ENCODE measurements around the gene BCL2L15.

The BCL2L15 gene

DNA sequence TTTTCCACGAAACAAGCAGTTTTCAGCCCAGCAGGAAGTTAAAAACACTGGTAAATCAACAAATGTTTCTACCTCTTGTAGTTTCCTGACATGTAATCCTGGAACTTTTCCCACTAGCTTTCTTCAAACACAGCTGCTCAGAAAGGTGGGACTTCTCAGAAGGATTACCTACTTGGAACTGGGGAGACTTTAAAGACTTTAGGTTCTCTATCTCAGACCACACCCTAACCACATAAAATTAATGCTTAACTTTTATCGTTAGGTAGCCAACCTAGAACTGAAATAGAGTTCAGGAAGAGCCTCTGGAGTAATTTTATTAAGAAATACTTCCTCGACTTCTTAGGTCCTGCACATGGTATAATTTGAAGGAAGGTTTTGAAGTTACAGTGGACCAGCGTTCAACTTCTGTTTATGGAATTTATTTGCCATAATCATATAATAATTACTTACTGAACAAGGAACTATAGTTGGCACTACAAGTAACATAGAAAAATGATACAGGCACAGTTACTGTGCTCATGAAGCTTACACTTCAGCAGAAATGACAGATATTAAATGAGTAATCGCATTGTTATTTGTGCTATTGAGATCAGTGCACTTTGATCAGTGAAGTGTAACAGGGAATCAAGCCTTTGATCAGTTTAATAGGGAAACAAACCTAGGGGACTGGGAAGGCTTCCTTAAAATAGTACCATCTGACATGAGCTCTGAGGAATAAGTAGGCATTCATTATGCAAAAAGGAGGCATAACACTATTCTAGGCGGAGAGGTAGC, at the start of gene BCL2L15:
Gene BCL2L15, minus strand, starts transcription at position 180 of the 774 bp plus-strand sequence. CDS start 206 bp downstream, outside the sequence.
- no peaks in the 10 kb centered on the region for H3K9me3 ChIP-seq (ENCODE audit: control insufficient read depth in 1 of 2, low read length in 2 of 2)
- peak within 1 kb of the TSS; percentile 45 to 77 for H3K9ac ChIP-seq (ENCODE audit: low read depth in 1 of 2, low read length in 2 of 2)
- H3K4me1 ChIP-seq (ENCODE audit: control insufficient read depth in 1 of 2, insufficient read depth in 2 of 2, low read length in 2 of 2): peaks cover 12% of the 10 kb centered on the region in 2 donors
- H3K36me3 ChIP-seq (ENCODE audit: control insufficient read depth in 1 of 2, insufficient read depth in 2 of 2, low read length in 2 of 2): no peaks in the 10 kb centered on the region
- no peaks in the 10 kb centered on the region for H3K27me3 ChIP-seq (ENCODE audit: control insufficient read depth in 1 of 2, insufficient read depth in 2 of 2, low read length in 2 of 2)
- H3K4me3 ChIP-seq (ENCODE audit: low read depth in 1 of 2, low read length in 2 of 2): peak within 1 kb of the TSS; percentile 79 to 82
- H3K27ac ChIP-seq (ENCODE audit: low read depth, low read length): peak within 1 kb of the TSS; percentile 69

- no peak overlapping the region for H3K9ac ChIP-seq (ENCODE audit: low read depth in 1 of 2, low read length in 2 of 2)
- no peak overlapping the region for H3K27ac ChIP-seq (ENCODE audit: low read depth, low read length)
- peaks cover 21 to 22% of the 10 kb centered on the region in 2 donors for H3K4me1 ChIP-seq (ENCODE audit: control insufficient read depth in 1 of 2, insufficient read depth in 2 of 2, low read length in 2 of 2)
- peaks cover 12 to 15% of the 10 kb centered on the region in 2 donors for H3K36me3 ChIP-seq (ENCODE audit: control insufficient read depth in 1 of 2, insufficient read depth in 2 of 2, low read length in 2 of 2)
- H3K9me3 ChIP-seq (ENCODE audit: control insufficient read depth in 1 of 2, low read length in 2 of 2): no peaks in the 10 kb centered on the region
- no peak overlapping the region for H3K4me3 ChIP-seq (ENCODE audit: low read depth in 1 of 2, low read length in 2 of 2)
- no peaks in the 10 kb centered on the region for H3K27me3 ChIP-seq (ENCODE audit: control insufficient read depth in 1 of 2, insufficient read depth in 2 of 2, low read length in 2 of 2)
These were observed 49.8 kb upstream of the BCL2L15 start for GRCh38 chr1:113937146-113937545.

GRCh38 chr1:113935970-113936369, 48.6 kb upstream of the BCL2L15 start:
- H3K27ac ChIP-seq (ENCODE audit: low read depth, low read length): no peak overlapping the region
- no peaks in the 10 kb centered on the region for H3K27me3 ChIP-seq (ENCODE audit: control insufficient read depth in 1 of 2, insufficient read depth in 2 of 2, low read length in 2 of 2)
- no peak overlapping the region for H3K4me3 ChIP-seq (ENCODE audit: low read depth in 1 of 2, low read length in 2 of 2)
- peaks cover 25 to 28% of the 10 kb centered on the region in 2 donors for H3K4me1 ChIP-seq (ENCODE audit: control insufficient read depth in 1 of 2, insufficient read depth in 2 of 2, low read length in 2 of 2)
- no peaks in the 10 kb centered on the region for H3K9me3 ChIP-seq (ENCODE audit: control insufficient read depth in 1 of 2, low read length in 2 of 2)
- H3K36me3 ChIP-seq (ENCODE audit: control insufficient read depth in 1 of 2, insufficient read depth in 2 of 2, low read length in 2 of 2): peaks cover 8 to 11% of the 10 kb centered on the region in 2 donors
- H3K9ac ChIP-seq (ENCODE audit: low read depth in 1 of 2, low read length in 2 of 2): no peak overlapping the region

DNA sequence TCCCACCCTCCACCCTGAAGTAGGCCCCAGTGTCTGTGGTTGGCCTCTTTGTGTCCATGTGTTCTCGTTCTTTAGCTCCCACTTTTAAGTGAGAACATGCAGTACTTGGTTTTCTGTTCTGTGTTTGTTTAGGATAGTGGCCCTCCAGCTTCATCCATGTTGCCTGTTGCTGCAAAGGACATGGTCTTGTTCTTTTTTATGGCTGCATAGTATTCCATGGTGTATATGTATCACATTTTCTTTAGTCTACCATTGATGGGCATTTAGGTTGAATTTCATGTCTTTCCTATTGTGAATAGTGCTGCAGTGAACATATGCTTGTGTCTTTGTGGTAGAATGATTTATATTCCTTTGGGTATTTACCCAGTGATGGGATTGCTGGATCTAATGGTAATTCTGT, 47.8 kb upstream of the BCL2L15 start:
- Histone ChIP-seq H3K4me3 (ENCODE audit: low read depth in 1 of 2, low read length in 2 of 2) (no peak overlapping the region), H3K27me3 (ENCODE audit: control insufficient read depth in 1 of 2, insufficient read depth in 2 of 2, low read length in 2 of 2) (no peaks in the 10 kb centered on the region), H3K36me3 (ENCODE audit: control insufficient read depth in 1 of 2, insufficient read depth in 2 of 2, low read length in 2 of 2) (peaks cover under 1 to 3% of the 10 kb centered on the region in 2 donors), H3K4me1 (ENCODE audit: control insufficient read depth in 1 of 2, insufficient read depth in 2 of 2, low read length in 2 of 2) (peaks cover 27 to 28% of the 10 kb centered on the region in 2 donors), H3K9me3 (ENCODE audit: control insufficient read depth in 1 of 2, low read length in 2 of 2) (no peaks in the 10 kb centered on the region), H3K9ac (ENCODE audit: low read depth in 1 of 2, low read length in 2 of 2) (no peak overlapping the region), H3K27ac (ENCODE audit: low read depth, low read length) (no peak overlapping the region)

- no peak overlapping the region for H3K9ac ChIP-seq (ENCODE audit: low read depth in 1 of 2, low read length in 2 of 2)
- H3K9me3 ChIP-seq (ENCODE audit: control insufficient read depth in 1 of 2, low read length in 2 of 2): no peaks in the 10 kb centered on the region
- peaks cover 22 to 27% of the 10 kb centered on the region in 2 donors for H3K4me1 ChIP-seq (ENCODE audit: control insufficient read depth in 1 of 2, insufficient read depth in 2 of 2, low read length in 2 of 2)
- no peaks in the 10 kb centered on the region for H3K36me3 ChIP-seq (ENCODE audit: control insufficient read depth in 1 of 2, insufficient read depth in 2 of 2, low read length in 2 of 2)
- H3K27me3 ChIP-seq (ENCODE audit: control insufficient read depth in 1 of 2, insufficient read depth in 2 of 2, low read length in 2 of 2): no peaks in the 10 kb centered on the region
- no peak overlapping the region for H3K27ac ChIP-seq (ENCODE audit: low read depth, low read length)
- H3K4me3 ChIP-seq (ENCODE audit: low read depth in 1 of 2, low read length in 2 of 2): no peak overlapping the region
These were observed 47.2 kb upstream of the BCL2L15 start for GRCh38 chr1:113934511-113935055.

DNA sequence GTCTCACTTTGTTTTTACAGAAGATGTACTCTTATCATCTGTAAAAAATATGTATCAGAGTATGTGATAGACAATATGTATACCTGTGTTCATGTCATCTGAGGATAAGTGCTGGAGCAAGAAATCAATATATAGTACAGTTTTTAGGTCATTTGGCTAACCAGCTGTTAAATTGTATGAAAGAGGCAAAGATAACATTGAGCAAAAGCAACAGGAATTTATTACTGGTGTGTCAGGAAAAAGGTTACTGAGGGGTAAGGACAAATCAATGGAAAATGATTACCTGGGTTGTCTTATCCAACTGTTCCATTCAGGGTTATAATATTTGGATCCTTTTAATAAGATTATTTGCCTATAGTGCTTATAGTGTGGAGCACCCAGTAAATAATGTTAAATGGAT, 46.6 kb upstream of the BCL2L15 start:
- Histone ChIP-seq H3K9ac (ENCODE audit: low read depth in 1 of 2, low read length in 2 of 2) (no peak overlapping the region), H3K27ac (ENCODE audit: low read depth, low read length) (no peak overlapping the region)

DNA sequence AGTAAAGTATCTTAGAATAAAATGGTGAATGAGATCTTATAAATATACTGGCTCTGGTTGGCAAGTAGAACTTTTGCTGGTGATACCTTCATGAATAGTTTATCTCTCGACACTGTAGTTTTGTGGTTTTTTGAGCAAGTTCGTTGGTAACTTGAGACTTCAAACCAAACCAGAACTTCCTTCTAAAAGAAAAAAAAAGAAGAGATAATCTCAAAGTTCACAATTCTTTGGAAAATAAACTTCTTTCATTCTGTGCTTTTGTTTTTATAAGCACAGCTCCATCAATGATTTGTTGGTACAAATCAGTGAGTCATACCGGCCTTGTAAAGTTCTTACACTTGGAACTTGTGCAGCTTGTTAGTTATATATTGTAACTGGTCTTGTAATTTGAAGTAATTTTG, 44.1 kb upstream of the BCL2L15 start:
- peak overlapping the region in 1 of 2 donors; percentile 94 for H3K9ac ChIP-seq (ENCODE audit: low read depth in 1 of 2, low read length in 2 of 2)
- no peak overlapping the region for H3K27ac ChIP-seq (ENCODE audit: low read depth, low read length)
- H3K36me3 ChIP-seq (ENCODE audit: control insufficient read depth in 1 of 2, insufficient read depth in 2 of 2, low read length in 2 of 2): no peaks in the 10 kb centered on the region
- H3K9me3 ChIP-seq (ENCODE audit: control insufficient read depth in 1 of 2, low read length in 2 of 2): no peaks in the 10 kb centered on the region
- peaks cover 28 to 38% of the 10 kb centered on the region in 2 donors for H3K4me1 ChIP-seq (ENCODE audit: control insufficient read depth in 1 of 2, insufficient read depth in 2 of 2, low read length in 2 of 2)
- H3K4me3 ChIP-seq (ENCODE audit: low read depth in 1 of 2, low read length in 2 of 2): peak overlapping the region; percentile 91 to 95
- no peaks in the 10 kb centered on the region for H3K27me3 ChIP-seq (ENCODE audit: control insufficient read depth in 1 of 2, insufficient read depth in 2 of 2, low read length in 2 of 2)

More for the DNA sequence above, 46.6 kb upstream of the BCL2L15 start:
- Histone ChIP-seq H3K4me1 (ENCODE audit: control insufficient read depth in 1 of 2, insufficient read depth in 2 of 2, low read length in 2 of 2) (peaks cover 21 to 27% of the 10 kb centered on the region in 2 donors), H3K9me3 (ENCODE audit: control insufficient read depth in 1 of 2, low read length in 2 of 2) (no peaks in the 10 kb centered on the region), H3K36me3 (ENCODE audit: control insufficient read depth in 1 of 2, insufficient read depth in 2 of 2, low read length in 2 of 2) (no peaks in the 10 kb centered on the region), H3K27me3 (ENCODE audit: control insufficient read depth in 1 of 2, insufficient read depth in 2 of 2, low read length in 2 of 2) (no peaks in the 10 kb centered on the region), H3K4me3 (ENCODE audit: low read depth in 1 of 2, low read length in 2 of 2) (no peak overlapping the region)

- peak overlapping the region; percentile 94 to 96 for H3K9ac ChIP-seq (ENCODE audit: low read depth in 1 of 2, low read length in 2 of 2)
- H3K27ac ChIP-seq (ENCODE audit: low read depth, low read length): peak overlapping the region; percentile 97
- no peaks in the 10 kb centered on the region for H3K9me3 ChIP-seq (ENCODE audit: control insufficient read depth in 1 of 2, low read length in 2 of 2)
- H3K36me3 ChIP-seq (ENCODE audit: control insufficient read depth in 1 of 2, insufficient read depth in 2 of 2, low read length in 2 of 2): no peaks in the 10 kb centered on the region
- H3K27me3 ChIP-seq (ENCODE audit: control insufficient read depth in 1 of 2, insufficient read depth in 2 of 2, low read length in 2 of 2): no peaks in the 10 kb centered on the region
- peak overlapping the region; percentile 91 to 95 for H3K4me3 ChIP-seq (ENCODE audit: low read depth in 1 of 2, low read length in 2 of 2)
- peaks cover 28 to 38% of the 10 kb centered on the region in 2 donors for H3K4me1 ChIP-seq (ENCODE audit: control insufficient read depth in 1 of 2, insufficient read depth in 2 of 2, low read length in 2 of 2)
These were observed 43.2 kb upstream of the BCL2L15 start for GRCh38 chr1:113930499-113931161.

DNA sequence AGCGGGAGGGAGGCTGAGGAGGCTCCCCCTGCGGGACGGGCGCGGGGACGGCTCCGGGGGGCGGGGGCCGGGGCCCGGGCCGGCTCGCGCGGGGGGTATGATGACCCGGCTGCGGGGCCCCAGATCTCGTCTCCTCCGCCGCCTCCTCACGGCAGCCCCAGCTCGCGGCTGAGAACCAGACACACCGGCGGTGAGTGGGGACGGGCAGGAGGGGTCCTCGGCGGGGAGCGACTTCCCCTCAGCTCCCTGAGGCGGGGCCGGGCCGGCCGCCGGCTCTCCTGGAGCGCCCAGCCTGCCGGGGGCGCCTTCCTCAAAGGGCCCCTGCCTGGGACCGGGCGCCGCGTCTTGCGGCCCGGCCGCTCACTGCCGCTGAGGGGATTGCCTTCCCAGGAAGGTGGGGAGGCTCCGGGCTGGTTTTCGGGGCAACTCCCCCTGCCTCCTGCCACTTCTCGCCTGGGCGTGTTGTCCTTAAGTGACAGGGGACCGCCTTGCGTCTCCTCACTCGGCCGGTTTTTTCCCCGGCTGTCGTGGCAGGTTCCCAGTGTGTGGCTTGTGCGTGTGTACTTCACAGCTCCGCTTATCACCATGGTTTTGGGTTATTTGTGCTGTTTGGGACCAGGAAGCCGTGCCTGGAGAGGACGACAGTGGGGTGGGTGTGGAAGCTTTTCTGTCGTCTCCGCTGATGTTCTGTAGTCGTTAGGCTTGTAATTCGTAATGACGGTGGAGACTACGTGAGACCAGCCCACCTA, 42.5 kb upstream of the BCL2L15 start:
- Histone ChIP-seq H3K36me3 (ENCODE audit: control insufficient read depth in 1 of 2, insufficient read depth in 2 of 2, low read length in 2 of 2) (no peaks in the 10 kb centered on the region), H3K4me3 (ENCODE audit: low read depth in 1 of 2, low read length in 2 of 2) (peak overlapping the region; percentile 91 to 95), H3K4me1 (ENCODE audit: control insufficient read depth in 1 of 2, insufficient read depth in 2 of 2, low read length in 2 of 2) (peaks cover 28 to 38% of the 10 kb centered on the region in 2 donors), H3K27ac (ENCODE audit: low read depth, low read length) (peak overlapping the region; percentile 97), H3K27me3 (ENCODE audit: control insufficient read depth in 1 of 2, insufficient read depth in 2 of 2, low read length in 2 of 2) (no peaks in the 10 kb centered on the region), H3K9me3 (ENCODE audit: control insufficient read depth in 1 of 2, low read length in 2 of 2) (no peaks in the 10 kb centered on the region), H3K9ac (ENCODE audit: low read depth in 1 of 2, low read length in 2 of 2) (peak overlapping the region; percentile 94 to 96)
